NCI-H446 treated with DMSO at 0.1 percent for 48 hours (cell line): ENCODE data around the gene ATP12A.
"Not testable (repeated sequence)": the region's sequence is repeated elsewhere in the genome, so short reads cannot be mapped to it uniquely, and the experiment has no call there.

Source experiments
- DNase-seq: peaks from one replicate; lab custom pipeline; 2025; lab: John Stamatoyannopoulos, UW

Gene ATP12A

DNA sequence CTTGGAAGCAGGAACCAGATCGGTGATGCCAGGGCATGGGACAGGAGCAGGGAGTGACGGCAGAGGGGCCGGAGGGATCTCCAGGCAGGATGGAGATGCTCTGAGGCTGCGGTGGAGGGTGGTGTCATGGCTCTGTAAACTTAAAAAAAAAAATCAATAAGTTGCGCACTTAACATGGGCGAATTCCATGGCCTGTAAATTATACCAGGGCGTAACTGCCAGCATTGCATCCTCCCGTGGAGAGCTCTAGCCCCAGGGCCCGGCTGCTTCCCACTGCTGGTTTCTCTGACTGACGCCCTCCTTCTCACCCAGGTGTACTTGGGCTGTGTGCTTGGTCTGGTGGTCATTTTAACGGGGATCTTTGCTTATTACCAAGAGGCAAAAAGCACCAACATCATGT lies 8.7 kb downstream of the ATP12A start:
- DNase-seq: no peak

DNA sequence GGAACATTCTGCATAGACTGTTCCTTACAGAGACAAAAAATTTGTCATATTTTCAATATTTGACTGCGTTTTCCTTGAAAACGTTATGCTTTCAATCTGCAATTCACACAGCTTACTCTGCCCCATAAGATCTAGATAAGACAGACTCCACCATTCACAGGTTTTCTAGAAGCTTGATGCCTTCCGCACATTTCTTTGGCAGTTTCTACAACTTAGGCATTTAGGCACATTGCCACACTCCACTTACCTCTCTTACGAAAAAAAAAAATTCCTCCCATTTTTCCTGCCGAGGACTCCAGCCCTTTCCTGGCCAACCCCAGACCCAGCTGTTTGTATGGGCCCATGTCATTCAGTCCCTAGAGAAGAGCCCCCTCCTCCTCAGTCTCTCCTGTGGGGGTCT lies 11.2 kb downstream of the ATP12A start:
- no peak for DNase-seq

DNA sequence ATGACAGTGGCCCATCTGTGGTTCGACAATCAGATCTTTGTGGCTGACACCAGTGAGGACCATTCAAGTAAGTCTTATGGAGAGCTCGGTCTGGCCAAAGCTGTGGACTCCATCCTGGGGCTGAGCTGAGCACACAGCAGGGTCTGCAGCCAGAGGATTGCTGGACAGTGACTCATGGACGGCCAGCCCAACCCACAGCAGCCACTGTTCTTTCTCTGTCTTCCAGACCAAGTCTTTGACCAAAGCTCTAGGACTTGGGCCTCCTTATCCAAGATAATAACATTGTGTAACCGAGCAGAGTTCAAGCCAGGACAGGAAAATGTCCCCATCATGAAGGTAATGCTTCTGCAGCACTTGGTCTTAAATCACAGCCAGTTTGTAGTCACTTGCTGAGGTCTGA lies 12.4 kb downstream of the ATP12A start:
- DNase-seq: no peak

DNA sequence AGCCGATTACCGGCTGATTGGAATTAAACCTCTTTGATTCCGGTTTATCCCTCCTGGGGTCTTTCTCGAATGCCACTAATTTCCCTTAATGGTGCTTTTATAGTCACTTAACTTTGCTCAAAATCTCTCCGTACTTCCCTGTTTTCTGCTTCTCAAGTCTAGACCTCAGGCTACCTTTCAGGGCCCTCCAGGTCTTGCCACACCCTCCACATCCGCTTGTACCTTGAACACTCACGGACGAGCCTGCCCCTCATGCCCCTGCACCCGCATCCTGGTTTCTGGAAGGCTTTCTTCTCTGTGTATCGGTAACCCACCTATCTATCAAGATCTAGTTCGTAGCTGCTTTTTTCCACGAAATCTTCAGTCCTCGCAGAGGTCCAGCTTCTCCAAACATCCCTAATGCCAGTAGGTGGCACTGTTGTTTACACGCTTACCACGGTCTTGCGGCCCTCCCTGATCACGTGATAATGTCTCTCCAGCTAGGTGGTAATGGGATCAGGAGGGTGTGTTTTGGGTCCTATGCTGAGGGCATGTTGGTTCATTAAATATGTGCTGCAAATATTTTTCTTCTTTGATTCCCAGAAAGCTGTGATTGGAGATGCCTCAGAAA lies 13.8 kb downstream of the ATP12A start:
- peak; percentile 41 for DNase-seq

DNA sequence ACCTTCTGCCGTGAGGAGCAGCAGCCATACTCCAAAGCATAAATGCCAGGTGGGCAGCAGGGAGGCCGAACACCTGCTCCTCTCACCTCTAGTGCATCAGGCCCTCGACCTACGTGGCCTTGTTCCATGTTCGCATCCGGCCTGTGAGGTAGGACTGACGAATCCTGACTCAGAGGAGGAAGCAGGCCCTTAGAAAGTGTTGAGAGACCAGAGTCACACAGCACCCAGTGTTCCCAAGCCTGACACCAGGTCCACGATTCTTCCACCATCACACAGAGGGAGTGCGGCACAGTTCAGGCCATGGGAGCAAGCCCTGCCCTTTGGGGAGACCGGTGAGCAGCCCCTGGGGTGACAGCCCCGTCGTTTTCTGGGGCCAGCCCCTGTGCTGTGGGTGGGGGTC lies 14.7 kb downstream of the ATP12A start:
- DNase-seq: no peak

DNA sequence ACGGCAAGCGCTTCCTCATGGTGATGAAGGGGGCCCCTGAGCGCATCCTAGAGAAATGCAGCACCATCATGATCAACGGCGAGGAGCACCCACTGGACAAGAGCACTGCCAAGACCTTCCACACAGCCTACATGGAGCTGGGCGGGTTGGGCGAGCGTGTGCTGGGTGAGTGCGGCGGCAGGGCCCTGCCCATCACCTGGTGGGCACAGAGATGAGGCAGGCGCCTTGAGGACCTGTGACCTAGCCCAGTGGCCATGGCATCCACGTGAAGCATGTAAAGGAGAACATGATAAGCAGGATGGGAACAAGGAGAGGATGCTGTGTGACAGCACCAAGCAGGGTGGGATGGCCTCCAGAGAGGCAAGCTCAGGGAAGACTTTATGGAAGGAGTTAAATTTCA lies 18.5 kb downstream of the ATP12A start:
- no peak for DNase-seq

DNA sequence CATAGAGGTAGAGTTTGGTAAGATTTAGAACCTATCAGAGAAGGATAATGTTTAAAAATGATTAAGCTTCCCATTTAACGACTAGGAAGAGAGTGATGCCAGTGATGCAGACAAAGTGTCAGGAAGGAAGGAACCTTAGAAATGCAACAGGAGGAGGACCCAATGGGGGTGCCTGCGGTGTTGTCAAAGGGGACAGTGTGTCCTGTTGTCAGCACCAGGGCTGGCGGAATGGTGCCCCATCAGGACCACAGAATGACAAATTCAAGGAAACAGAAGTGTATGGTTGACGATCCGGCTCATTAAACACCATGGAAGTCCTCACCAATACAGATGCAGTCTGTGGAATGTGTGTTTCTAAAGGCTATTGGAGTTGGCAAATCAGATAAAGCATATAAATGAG lies 19.3 kb downstream of the ATP12A start:
- no peak for DNase-seq

DNA sequence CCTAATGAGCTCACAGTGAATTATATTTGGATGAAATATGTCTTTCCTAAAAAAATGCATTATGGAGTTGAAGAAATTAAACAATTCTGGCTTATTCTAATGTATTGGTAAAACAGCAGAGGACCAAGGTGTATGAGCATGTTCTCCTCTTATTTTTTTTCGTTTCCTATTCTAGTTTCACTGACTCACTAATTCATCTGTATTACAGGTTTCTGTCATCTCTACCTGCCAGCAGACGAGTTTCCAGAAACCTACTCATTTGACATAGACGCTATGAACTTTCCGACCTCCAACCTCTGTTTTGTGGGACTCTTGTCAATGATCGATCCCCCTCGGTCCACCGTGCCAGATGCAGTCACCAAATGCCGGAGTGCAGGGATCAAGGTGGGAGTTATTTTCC lies 20.3 kb downstream of the ATP12A start:
- DNase-seq: no peak

DNA sequence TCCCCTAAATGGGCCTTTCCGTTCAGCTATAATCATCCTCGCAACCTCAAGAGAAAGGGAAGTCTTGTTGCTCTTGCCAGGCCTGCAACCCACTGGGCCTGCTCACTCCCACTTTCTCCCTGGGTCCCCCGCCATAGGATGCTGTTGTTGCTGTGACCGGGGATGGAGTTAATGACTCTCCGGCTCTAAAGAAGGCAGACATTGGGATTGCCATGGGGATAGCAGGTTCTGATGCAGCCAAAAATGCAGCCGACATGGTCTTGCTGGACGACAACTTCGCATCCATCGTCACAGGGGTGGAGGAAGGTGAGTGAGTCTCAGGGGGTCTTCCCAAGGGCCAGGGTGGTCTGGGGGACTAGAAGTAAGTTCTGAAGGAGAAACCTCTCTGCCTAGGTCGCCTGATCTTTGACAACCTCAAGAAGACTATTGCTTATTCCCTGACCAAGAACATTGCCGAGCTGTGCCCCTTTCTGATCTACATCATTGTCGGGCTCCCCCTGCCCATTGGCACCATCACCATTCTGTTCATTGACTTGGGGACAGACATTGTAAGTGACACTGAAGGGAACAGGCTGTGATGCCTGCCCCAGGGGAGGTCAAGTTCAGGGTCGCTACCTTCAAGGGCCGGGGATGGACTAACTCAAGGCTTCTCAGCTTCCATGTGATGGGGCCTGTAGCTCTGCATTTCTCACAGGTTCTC lies 26.8 kb downstream of the ATP12A start:
- DNase-seq: no peak

DNA sequence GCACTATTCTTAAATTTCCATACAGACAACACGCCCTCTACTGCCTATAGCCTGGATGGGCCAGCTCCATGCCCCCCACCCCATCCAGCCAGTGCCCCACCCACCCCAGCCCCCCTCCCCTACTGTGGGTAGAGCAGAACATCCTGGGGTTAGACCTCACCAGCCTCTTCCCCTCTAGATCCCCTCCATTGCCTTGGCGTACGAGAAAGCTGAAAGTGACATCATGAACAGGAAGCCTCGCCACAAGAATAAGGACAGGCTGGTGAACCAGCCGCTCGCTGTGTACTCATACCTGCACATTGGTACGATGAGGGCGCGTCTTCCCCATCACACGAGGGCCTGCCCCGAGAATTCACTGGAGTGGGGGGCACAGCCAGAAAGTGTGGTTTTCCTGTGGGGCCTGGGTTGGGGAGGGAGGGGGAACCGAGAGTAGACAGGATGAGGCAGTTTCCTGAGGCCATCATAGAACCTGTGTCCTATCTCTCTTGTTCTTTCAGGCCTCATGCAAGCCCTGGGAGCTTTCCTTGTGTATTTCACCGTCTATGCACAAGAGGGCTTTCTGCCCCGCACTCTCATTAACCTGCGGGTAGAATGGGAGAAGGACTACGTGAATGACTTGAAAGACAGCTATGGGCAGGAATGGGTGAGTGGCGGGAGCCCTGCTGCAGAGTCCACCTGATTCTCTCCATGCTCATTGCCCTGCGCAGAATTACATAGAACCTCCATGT lies 29.1 kb downstream of the ATP12A start:
- no peak for DNase-seq

DNA sequence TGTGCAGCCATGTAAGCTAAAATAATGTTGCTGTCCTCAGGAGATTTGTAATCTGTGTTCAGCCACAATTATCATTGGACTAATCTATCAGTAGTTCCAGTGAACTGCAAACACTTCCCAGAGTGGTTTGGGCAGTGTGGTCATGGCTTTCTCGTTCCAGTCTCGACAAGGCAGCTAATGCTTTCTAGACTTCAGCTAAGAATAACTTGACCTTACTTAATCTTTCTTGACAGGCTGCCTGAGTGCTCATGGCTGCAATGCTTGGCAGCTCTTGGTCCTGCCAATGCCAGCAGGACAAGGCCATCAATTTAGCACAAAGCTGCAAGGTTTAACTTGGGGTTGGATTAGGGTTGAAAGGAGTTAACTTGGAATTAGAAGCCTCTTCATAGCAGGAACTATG lies 32.8 kb downstream of the ATP12A start:
- no peak for DNase-seq

DNA sequence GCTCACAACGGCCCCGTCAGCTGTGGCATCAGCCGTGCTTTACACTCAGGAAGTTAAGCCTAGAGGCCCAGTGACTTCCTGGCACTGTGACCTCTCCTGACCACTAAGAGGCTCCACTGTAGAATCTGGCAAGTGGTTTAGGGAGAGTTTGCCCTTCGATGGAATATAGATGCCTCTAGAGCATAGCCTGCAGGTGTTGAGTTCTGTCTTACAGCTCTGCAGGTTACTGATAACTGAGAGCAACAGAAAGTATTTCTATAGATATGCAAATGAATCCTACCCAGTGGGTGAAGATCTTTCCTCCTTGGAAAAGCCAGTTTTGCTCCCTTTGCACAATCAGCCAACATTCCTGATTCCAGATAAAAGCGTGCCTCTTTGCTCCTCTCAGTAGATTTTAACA lies 35.8 kb downstream of the ATP12A start:
- DNase-seq: no peak

DNA sequence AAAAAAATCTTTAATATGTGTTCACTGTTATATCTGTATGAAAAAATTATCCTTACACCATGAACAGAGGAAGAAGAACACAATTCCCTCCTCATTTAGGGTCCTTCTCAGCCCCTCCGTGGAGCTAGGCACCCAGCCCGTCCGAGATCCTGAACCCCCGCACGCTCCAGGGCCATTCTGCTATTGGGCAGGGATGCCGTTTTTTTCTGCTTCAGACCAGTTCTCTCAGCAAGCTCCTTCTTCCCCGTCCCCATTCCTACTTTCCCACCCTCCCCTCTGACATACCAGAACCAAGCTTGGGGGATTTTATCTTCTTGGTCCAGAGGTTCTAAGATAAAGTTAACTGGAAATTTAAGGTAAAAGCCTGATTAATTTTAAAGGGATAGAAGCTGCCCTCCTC lies 36.2 kb downstream of the ATP12A start:
- no peak for DNase-seq

DNA sequence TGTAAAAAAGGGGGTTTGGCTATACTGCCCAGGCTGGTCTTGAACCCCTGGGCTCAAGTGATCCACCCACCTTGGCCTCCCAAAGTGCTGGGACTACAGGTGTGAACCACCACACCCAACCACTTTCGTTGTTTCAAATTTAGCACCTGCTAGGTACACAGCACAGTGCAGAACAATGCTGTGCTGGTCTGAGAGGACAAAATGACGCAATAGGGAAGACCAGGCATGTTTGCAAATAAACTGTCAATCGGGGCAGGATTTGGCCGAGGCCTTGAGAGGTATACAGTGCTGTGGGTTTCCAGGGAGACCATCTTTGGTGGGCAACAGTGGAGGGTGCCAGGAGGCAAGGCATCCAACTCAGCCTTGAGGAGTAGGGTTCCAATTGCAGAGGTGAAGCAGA lies 37.0 kb downstream of the ATP12A start:
- no peak for DNase-seq

DNA sequence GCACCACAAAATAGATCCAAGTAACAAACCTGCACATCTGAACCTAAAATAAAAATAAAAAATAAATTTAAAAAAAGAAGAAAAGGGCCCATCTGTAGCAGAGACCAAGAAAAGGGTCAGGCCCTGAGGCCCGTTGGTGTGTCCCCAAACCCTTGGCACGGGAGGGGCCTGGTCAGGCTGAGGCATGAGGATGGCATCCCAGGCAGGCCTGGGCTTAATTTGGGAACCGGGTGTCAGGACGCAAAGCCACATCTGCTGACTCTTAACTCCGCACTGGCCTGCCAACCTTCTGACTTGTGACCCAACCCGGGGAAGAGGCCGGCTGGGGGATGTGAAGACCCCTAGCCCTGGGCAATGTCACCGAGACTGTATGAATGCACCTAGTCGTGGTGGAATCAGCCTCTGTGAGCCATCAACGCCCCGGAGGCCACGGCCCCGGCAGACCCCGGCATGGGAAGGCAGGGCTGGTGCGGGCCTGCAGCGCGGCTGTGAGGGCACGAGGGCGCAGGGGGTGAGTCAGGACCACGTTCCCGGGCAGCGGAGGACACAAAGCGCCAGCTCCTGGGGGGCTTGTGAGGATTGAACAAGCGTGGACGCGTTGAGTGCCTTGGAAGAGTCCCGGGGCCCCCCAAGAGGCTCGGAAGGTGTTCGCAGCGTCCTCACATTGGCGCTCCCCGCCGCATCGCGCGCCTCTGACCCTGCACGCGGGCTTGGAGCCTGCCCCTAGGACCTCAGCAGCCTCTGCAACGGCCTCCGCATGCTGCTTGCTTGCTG lies 38.2 kb downstream of the ATP12A start:
- DNase-seq: no peak

DNA sequence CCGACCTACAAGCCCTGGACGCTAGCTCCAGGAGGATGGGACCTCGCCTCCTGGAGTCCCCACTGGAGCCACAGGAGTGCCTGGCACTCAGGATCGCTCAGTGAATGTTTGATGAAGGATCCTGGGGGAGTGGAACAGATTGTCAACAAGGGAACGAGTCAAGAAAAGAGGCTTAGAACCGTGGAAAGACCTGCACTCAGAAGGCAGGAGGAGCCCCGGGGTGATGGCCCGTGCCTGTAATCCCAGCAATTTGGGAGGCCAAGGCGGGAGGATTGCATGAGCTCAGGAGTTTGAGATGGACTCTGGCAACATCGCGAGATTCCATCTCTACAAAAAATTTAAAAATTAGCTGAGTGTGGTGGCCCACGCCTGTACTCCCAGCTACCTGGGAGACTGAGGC lies 38.9 kb downstream of the ATP12A start:
- no peak for DNase-seq

DNA sequence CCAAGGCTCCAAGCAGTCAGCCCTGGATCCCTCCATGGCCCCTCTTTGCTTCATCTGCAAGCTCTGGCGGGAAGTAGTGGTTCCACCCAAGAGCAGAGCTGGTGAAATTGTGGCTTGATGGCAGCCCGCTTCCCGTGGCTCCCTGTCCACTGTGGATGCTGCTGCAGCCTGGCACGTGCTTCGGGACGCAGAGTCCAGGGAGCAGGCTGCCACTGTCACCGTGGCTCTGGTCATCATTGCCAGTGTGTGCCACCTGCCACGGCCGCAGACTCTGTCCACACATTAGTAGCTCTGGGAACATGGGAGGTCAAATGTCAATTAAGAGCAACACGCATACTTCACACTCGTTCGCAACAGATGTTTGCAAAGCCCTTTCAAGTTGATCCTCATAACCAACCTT lies 43.0 kb downstream of the ATP12A start:
- DNase-seq: no peak

DNA sequence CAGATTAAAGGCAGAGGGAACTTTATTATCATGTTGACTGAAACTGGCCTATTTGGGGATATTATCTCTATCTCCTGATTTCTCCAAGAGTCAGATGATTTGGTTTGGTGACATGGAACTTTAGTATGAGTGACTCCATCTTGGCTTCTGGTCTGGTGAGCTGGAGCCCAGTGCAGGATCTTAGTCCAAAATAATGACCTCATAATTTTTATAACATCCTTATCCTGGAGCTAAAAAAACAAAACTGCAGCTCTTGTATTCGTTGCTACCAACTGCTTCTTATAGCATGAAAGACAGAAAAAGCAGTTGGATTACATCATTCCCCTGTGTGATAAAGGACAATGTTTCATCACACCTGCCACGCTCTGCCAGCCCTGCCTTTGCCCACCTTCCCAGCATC lies 44.5 kb downstream of the ATP12A start:
- no peak for DNase-seq

DNA sequence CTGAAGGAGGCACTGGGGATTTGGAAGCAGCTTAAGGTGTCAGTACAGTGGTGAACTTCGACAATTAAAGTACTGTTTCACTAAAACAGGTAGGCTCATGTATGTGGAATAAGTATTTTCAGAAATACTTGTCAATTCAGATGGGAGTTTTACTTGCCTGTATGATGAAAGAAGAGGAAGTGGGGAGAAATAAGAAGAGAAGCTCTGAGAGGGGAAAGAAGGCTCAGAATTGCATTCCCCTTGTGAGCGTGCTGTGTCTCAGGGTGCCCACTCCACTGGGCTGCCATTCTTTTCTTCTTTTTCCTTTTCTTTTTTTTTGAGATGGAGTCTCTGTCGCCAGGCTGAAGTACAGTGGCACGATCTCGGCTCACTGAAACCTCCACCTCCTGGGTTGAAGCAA lies 45.2 kb downstream of the ATP12A start:
- DNase-seq: no peak

DNA sequence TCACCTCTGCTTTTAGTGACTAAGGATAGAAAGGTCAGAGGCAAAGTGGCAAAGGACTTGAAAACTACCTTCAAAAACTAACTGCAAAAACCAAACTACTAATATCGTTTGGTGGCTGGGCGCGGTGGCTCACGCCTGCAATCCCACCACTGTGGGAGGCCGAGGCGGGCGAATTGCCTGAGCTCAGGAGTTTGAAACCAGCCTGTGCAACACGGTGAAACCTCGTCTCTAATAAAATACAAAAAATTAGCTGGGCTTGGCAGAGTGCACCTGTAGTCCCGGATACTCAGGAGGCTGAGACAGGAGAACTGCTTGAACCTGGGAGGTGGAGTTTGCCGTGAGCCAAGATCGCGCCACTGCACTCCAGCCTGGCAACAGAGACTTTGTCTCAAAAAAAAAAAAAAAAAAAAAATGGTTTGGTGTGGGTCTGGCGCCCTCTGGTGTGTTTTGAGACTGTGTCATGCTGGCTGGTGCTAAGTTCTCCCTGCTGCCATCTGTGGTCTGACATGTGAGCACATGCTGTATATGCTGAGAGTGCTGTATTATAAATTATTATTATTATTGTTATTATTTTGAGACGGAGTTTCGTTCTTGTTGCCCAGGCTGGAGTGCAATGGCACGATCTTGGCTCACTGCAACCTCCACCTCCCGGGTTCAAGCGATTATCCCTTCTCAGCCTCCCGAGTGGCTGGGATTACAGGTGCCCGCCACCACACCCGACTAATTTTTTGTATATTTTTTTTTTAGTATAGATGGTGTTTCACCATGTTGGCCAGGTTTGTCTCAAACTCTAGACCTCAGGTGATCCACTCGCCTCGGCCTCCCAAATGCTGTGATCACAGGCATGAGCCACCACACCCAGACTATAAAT lies 47.8 kb downstream of the ATP12A start:
- peak; percentile 39 for DNase-seq

DNA sequence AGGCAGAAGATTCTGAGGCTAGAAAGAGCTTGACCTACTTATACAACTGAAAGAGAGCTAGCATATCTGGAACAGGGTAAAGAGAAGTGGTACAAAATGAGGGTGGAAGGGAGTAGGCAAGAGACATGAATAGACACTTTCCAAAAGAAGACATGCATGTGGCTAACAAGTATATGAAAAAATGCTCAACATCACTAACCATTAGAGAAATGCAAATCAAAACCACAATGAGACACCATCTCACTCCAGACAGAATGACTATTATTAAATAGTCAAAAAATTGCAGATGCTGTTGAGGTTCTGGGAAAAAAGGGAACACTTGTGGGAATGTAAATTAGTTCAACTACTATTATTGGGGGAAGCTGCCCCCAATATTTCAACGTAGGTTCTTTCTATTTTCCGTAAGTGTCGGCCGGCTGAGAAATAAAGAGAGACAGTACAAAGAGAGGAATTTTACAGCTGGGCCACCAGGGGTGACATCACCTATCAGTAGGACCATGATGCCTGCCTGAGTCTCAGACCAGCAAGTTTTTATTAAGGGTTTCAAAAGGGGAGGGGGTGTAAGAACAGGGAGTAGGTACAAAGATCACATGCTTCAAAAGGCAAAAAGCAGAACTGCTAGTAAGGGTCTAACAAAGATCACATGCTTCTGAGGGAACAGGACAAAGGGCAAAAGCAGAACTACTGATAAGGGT lies 50.8 kb downstream of the ATP12A start:
- DNase-seq: not testable (repeated sequence)
